Endothelial cell of umbilical vein (primary cell): ENCODE measurements around the gene TREH. TPM values are rescaled to one million over a fixed set of nuclear protein-coding genes. Genes with fewer than 3 reads are reported as not detected.
A peak's percentile ranks its signal among the peaks of the same experiment; 100 is the strongest.

Experiments used
- BruUV-seq: library from RNA; stranded (reverse); fragments of 400-500 nt; replicated peaks from 2 replicates; lab custom pipeline; 2021; lab: Mats Ljungman, UMichigan
- CTCF ChIA-PET: fragments of 300-600, 350-600 bp; sonication (Branson Sonifier 250); formaldehyde crosslinking; loops from one replicate; lab custom pipeline; 2021; ENCODE audit warnings: antibody characterized with exemption, inconsistent platforms; lab: Charles Lee
- POLR2A ChIA-PET: fragments of 300-600, 350-600 bp; sonication (Branson Sonifier 250); formaldehyde crosslinking; loops from one replicate; lab custom pipeline; 2021; ENCODE audit warnings: antibody characterized with exemption, inconsistent platforms; lab: Charles Lee
- DNase-seq: peaks from one replicate; pipeline ENCODE4 v3.0.0-alpha.2; 2011; ENCODE audit warnings: low read depth, low spot score
- FAIRE-seq: peaks from 2 replicates; lab custom pipeline; 2011; peaks lifted over from hg19 to GRCh38; lab: Jason Lieb, UNC
- H2AFZ ChIP-seq: 2 replicates; pipeline ENCODE4 v1.6.0; 2012; ENCODE audit warnings: low read depth, low read length, control low read depth, inconsistent platforms
- H3K27ac ChIP-seq: 2 replicates; pipeline ENCODE4 v1.5.1; 2011; ENCODE audit warnings: low read depth, mild to moderate bottlenecking, control low read depth, low read length, moderate library complexity; ENCODE audit not compliant: insufficient read depth
- H3K27me3 ChIP-seq, 2 experiments: 2 replicates each; pipeline versions ENCODE4 v1.6.0 to v1.6.1; 2011; ENCODE audit warnings: low read length in 2 of 2, mixed read lengths in 1 of 2; ENCODE audit not compliant: control insufficient read depth in 2 of 2, insufficient read depth in 2 of 2
- H3K36me3 ChIP-seq, 2 experiments: 2 replicates in 1 of 2; 3 replicates in 1 of 2; pipeline ENCODE4 v1.5.1; 2011; ENCODE audit warnings: low read length in 2 of 2, mild to moderate bottlenecking in 1 of 2, moderate library complexity in 1 of 2; ENCODE audit not compliant: control insufficient read depth in 2 of 2, insufficient read depth in 2 of 2; ENCODE audit errors: extremely low read depth in 1 of 2
- H3K4me1 ChIP-seq: 3 replicates; pipeline ENCODE4 v1.5.1; 2011; ENCODE audit warnings: mild to moderate bottlenecking, low read length; ENCODE audit not compliant: control insufficient read depth, insufficient read depth; ENCODE audit errors: extremely low read depth
- H3K4me2 ChIP-seq: 2 replicates; pipeline ENCODE4 v1.6.1; 2011; ENCODE audit warnings: low read length, control low read depth, mixed read lengths; ENCODE audit not compliant: insufficient read depth
- H3K4me3 ChIP-seq, 3 experiments: fragments of 200-600 bp in 1 of 3; sonication (generic), shearing (Covaris generic) in 1 of 3; replicated peaks in 1 of 3; 2 replicates each; pipeline ENCODE4 v1.5.1; 2011 to 2016; ENCODE audit warnings: control low read depth in 3 of 3, low read length in 3 of 3, mild to moderate bottlenecking in 2 of 3, inconsistent platforms in 1 of 3, low read depth in 1 of 3, moderate library complexity in 1 of 3; ENCODE audit not compliant: insufficient read depth in 1 of 3
- H3K79me2 ChIP-seq: 2 replicates; pipeline ENCODE4 v1.6.0; 2012; ENCODE audit warnings: low read length, inconsistent platforms; ENCODE audit not compliant: control insufficient read depth, insufficient read depth
- H3K9ac ChIP-seq: replicated peaks from 2 replicates; pipeline ENCODE3; 2011; ENCODE audit warnings: low read length, control low read depth; ENCODE audit not compliant: insufficient read depth; ENCODE audit errors: extremely low read depth
- H3K9me1 ChIP-seq: replicated peaks from 3 replicates; pipeline ENCODE4 v1.6.0; 2011; ENCODE audit warnings: mild to moderate bottlenecking, low read length; ENCODE audit not compliant: control insufficient read depth, insufficient read depth; ENCODE audit errors: extremely low read depth
- H3K9me3 ChIP-seq: replicated peaks from 2 replicates; pipeline ENCODE4 v1.5.1; 2012; ENCODE audit warnings: low read length, inconsistent platforms; ENCODE audit not compliant: control insufficient read depth, insufficient read depth
- H4K20me1 ChIP-seq: replicated peaks from 2 replicates; pipeline ENCODE3; 2011; ENCODE audit warnings: mild to moderate bottlenecking, low read length; ENCODE audit not compliant: control insufficient read depth, insufficient read depth; ENCODE audit errors: extremely low read depth
- FOS ChIP-seq: IDR thresholded peaks from 2 replicates; pipeline ENCODE4 v1.6.1; 2011; ENCODE audit warnings: mild to moderate bottlenecking, low read length, moderate library complexity, borderline replicate concordance; ENCODE audit not compliant: insufficient read depth
- POLR2A ChIP-seq: IDR thresholded peaks from 2 replicates; pipeline ENCODE4 v1.6.1; 2012; ENCODE audit warnings: low read depth, mild to moderate bottlenecking, control low read depth, low read length
- POLR2AphosphoS5 ChIP-seq: IDR thresholded peaks from 2 replicates; pipeline ENCODE4 v1.6.1; 2012; ENCODE audit warnings: low read depth, mild to moderate bottlenecking, control low read depth, low read length, moderate library complexity; ENCODE audit not compliant: insufficient read depth
- dilution Hi-C: fragments of 300-500 bp; cut with MboI; formaldehyde crosslinking; loops from one replicate; pipeline ENCODE4 v1.15.0; 2019; ENCODE audit warnings: low sequenced_read_pairs; ENCODE audit not compliant: extremely low pct_ligation_motif_present
- intact Hi-C: fragments of 100-400 bp; cut with micrococcal nuclease; formaldehyde crosslinking; loops from one replicate; pipeline ENCODE4 v1.10.0; 2022
- polyA plus RNA-seq, 4 experiments: library from polyadenylated mRNA; depleted of rRNA in 3 of 4; stranded (reverse) in 3 of 4; unstranded in 1 of 4; fragments of >200 nt; gene quantifications; 2 replicates each; pipeline versions ENCODE4 v1.2.1 to v1.2.3, GENCODE V29; 2011 to 2012; ENCODE audit warnings: missing spikeins in 1 of 4
- total RNA-seq: library from RNA; stranded (reverse); gene quantifications from 2 replicates; pipeline ENCODE4 v1.2.3, GENCODE V29; 2021
- TF ChIP-seq, protein P1 (sequence below), 2 donors: IDR thresholded peaks; 1 replicate in 1 of 2; 2 replicates in 1 of 2; pipeline ENCODE4 v1.5.1; 2011; ENCODE audit warnings: low read length in 2 of 2, mild to moderate bottlenecking in 2 of 2, moderate library complexity in 2 of 2, control low read depth in 1 of 2, inconsistent platforms in 1 of 2, low read depth in 1 of 2; ENCODE audit not compliant: insufficient read depth in 1 of 2; ENCODE audit errors: extremely low read depth in 1 of 2
- TF ChIP-seq, protein P2 (sequence below): IDR thresholded peaks from 2 replicates; pipeline ENCODE4 v1.6.1; 2011; ENCODE audit not compliant: insufficient read depth, insufficient read length

The TREH gene
- total and polyA plus RNA-seq, 2 donors (not counting 3 experiments of a cell fraction or from before 2014, with no cell fraction given): not detected

DNA sequence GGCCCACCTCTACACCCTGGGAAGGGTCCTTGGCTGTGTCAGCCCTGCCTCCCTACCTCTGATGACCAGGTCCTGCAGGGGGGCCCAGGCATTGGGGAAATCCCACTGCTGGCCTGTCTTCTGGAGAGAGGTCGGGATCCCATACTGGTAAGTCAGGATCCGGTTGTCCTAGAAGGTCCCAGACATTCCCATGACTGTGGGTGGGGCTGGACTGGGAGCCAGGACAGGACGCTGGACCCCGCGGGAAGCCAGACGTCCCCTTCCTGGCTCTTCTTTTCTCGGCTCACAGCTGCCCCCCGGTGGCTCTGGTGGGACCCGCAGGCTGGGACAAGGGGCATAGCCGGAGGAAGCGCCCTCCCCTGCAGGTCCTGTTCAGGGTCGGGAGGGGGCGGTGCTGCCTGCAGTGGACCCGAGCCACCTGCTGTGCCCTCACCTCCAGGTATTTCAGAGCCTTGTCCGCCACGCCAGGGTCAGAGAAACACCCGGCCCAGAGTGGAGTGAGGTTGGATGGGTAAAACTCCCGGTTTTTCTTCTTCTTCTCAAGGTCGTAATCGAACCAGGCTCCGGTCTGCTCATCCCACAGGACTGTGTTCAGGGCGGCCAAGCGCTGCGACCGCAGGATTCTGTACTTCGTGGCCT, 20.0 kb downstream of the TREH start:
- FAIRE-seq: peak; percentile 88
- Histone ChIP-seq H3K4me3 (no peak overlapping the region), H4K20me1 (no peaks in the 10 kb centered on the region), H3K4me1 (peaks cover 6% of the 10 kb centered on the region), H2AFZ (no peak overlapping the region), H3K27me3 (peaks cover 0 to 2% of the 10 kb centered on the region in 2 experiments), H3K79me2 (no peaks in the 10 kb centered on the region), H3K36me3 (peaks cover 3 to 26% of the 10 kb centered on the region in 2 experiments), H3K9ac (no peak overlapping the region), H3K9me3 (no peaks in the 10 kb centered on the region), H3K27ac (peak overlapping the region; percentile 18), H3K9me1 (no peaks in the 10 kb centered on the region), H3K4me2 (no peak overlapping the region)
- DNase-seq: peak; percentile 86
- ChIA-PET POLR2A (no interaction called here), CTCF (interaction anchor here (0.6 to 6.7 kb wide), 17 partner anchors 10 to 299 kb away, joined by 3 to 65 read pairs (median 4); partner anchors contain the start of gene PHLDB1)
- intact Hi-C loops (loop anchor here (1.0 kb wide), 5 partner anchors 31 to 297 kb away; partner anchors contain the start of genes DDX6, PHLDB1 and UPK2), dilution Hi-C loops (no loop called here)
- BruUV-seq: no TSS peak
- TF ChIP-seq POLR2AphosphoS5 (peak; percentile 88), POLR2A (peak; percentile 65), FOS (no peak)
- TF ChIP-seq, protein P1, sequence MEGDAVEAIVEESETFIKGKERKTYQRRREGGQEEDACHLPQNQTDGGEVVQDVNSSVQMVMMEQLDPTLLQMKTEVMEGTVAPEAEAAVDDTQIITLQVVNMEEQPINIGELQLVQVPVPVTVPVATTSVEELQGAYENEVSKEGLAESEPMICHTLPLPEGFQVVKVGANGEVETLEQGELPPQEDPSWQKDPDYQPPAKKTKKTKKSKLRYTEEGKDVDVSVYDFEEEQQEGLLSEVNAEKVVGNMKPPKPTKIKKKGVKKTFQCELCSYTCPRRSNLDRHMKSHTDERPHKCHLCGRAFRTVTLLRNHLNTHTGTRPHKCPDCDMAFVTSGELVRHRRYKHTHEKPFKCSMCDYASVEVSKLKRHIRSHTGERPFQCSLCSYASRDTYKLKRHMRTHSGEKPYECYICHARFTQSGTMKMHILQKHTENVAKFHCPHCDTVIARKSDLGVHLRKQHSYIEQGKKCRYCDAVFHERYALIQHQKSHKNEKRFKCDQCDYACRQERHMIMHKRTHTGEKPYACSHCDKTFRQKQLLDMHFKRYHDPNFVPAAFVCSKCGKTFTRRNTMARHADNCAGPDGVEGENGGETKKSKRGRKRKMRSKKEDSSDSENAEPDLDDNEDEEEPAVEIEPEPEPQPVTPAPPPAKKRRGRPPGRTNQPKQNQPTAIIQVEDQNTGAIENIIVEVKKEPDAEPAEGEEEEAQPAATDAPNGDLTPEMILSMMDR (IDR thresholded peaks at IDR 0.05; ENCODE audit: extremely low read depth in 1 of 2, insufficient read depth in 1 of 2, low read depth in 1 of 2, low read length in 2 of 2): peak; percentile 97 to 98
- TF ChIP-seq, protein P2, sequence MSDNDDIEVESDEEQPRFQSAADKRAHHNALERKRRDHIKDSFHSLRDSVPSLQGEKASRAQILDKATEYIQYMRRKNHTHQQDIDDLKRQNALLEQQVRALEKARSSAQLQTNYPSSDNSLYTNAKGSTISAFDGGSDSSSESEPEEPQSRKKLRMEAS: no peak
